HG02840 (cell line): Measurements from ENCODE around the gene DPYD.

Source experiments
- ATAC-seq: cut with Tn5 transposase; IDR thresholded peaks from one replicate; pipeline ENCODE4 v1.9.1; 2021; ENCODE audit warnings: mild to moderate bottlenecking, moderate library complexity, moderate number of reproducible peaks; ENCODE audit not compliant: unreplicated experiment, low FRiP score

Gene DPYD

GRCh38 chr1:97482022-97482421 lies 438.8 kb downstream of the DPYD start:
- ATAC-seq, result no peak

GRCh38 chr1:97467445-97467844 lies 453.4 kb downstream of the DPYD start:
- no peak for ATAC-seq

DNA sequence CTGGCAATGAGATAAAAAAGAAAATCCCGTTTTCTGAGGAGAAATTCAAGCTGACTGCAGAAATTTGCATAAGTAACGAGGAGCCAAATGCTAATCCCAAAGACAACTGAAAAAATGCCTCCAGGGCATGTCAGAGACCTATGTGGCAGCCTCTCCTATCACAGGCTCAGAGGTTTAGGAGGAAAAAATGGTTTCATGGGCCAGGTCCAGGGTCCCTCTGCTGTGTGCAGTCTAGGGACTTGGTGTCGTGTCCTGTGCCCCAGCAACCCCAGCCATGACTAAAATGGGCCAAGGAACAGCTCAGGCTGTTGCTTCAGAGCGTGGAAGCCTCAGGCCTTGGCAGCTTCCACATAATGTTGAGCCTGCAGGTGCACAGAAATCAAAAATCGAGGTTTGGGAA lies 456.5 kb downstream of the DPYD start:
- no peak for ATAC-seq

DNA sequence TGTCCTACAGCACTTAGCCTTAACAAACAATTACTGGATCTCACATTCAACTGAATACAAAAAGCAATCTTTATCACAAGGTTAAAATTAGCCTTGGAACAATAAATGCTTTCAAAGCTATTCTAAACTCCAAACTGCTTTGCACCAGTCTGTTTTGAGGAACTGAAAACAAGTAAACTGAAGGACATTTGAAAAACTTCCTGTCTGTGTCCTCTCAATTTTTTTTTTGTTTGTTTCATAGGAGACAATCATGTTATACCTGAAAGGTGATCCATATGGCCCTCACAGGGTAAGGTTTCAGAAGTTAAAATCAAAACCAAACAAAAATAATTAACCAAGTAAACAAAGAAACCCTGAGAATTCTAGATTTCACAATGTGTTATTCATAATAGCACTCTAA lies 459.1 kb downstream of the DPYD start:
- ATAC-seq, result peak; percentile 96

DNA sequence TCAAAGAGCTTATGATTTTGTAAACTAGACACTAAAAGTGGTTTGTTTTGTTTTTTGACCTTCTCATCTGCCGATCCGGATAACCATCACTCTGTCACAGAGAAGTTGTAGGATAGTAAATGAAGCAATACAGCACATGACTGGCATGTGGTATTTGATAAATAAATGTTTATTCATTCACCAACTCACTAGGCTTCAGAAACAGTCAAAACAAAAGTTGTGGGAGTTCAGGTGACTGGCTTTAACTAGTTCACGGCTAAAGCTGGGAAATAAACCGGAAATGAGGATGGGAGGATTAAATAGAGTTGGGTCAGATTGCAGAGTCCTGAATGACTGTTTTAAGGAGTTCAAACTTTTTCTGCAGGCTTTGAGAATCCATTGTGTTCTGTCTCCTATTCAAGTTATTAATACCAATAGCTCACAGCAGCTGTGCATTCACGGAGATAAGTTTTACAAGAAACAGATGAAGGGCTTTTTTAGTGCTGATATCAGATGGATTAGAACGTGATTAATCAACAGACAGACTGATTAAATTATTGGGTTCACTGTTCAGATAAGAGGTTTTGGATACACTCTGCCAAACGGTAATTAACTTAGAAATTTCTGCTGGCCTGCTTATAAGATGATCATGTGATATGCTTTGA lies 463.3 kb downstream of the DPYD start:
- no peak for ATAC-seq

GRCh38 chr1:97451944-97452343 lies 468.9 kb downstream of the DPYD start:
- ATAC-seq, result no peak

- no peak for ATAC-seq
Observed at GRCh38 chr1:97451046-97451826, 469.6 kb downstream of the DPYD start.

DNA sequence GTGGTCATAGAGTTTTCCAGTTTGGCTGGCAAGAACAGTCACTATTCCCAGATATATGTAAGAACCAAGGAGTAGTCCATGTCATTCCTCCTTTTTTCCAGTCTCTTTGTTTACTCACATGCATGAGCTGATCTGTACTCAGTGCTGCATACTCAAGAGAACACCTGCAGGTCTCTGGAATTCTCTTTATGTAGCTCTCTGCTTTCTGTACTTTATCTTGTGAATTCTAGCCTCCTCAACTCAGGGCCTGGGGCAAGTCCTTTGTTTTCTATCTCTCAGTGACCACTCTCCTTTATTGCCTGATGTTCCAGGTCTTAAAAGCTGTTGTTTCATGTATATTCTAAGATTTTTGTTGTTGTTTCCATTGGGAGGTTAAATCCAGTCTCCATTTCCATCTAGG lies 478.9 kb downstream of the DPYD start:
- no peak for ATAC-seq

- ATAC-seq, result no peak
Observed at GRCh38 chr1:97433824-97434177, 487.0 kb downstream of the DPYD start.

DNA sequence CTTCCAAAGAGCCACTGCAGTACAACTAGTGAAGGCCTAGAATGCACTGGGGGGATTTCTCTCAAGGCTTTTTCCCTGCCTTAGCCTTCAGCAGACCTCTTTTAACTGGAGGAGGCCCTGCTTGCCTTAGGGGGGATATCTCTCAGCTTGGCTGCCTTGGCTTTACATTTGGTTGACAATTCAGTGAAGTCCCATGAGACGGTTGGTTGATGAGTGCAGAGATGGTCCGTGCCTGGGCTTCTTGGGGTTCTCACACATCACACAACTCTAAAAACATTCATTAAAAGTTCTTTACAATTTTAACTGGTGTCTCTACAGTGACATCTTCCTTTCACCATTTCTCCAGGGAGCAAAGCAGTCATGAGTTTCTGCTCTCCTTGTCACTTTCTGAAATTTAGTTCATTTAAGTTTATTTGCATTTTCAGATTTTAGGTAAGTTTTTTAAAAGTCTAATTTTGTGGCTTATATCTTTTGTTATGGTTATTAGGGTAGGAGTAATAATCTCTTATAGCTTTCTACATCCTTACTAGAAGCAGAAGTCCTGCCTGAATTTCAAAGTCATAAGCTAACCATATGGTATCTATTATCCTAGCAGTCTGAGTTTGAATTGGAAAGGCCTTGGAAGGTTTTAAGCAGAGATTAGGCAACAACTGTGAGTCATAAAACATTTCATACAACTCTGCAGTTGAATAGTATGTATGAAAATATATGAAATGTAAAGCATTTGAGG lies 487.6 kb downstream of the DPYD start:
- ATAC-seq, result no peak

- ATAC-seq, result no peak
Observed at GRCh38 chr1:97427371-97427770, 493.5 kb downstream of the DPYD start.

DNA sequence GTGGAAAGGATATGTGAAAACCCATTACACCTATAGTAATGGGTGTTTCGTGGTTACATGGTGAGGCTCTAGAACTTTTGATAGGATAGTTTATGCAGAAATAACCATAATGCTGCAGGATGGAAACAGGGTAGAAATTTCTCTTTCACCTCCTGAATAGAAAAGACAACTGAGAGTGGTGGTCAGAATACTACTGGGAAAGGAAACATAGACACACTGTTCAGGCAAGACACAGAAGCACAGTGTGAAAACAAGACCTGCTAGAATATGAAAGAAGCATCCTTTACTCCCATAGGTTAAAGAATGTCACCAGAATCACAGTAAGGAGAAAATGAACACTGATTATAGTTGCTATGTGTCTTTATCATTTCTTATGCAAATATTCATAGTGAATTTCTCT lies 496.6 kb downstream of the DPYD start:
- ATAC-seq, result no peak

DNA sequence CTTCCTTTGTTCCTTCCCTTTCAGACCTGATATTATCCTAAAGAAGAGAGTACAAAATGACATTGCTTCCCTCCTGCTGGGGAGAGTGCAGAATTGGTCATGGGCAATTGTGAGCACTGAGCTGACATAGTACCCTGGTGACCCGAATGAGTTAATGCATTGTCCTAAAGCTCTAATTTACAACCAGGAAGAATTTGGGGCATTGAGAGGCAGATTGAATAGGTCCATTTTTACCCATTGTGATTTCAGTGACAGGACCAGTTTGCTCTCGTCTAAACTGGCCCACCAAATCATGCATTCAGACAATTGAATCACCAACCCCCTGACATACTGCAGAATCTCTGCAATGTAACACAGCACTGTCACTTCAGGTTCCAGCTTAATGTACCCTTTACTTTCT lies 497.4 kb downstream of the DPYD start:
- no peak for ATAC-seq

DNA sequence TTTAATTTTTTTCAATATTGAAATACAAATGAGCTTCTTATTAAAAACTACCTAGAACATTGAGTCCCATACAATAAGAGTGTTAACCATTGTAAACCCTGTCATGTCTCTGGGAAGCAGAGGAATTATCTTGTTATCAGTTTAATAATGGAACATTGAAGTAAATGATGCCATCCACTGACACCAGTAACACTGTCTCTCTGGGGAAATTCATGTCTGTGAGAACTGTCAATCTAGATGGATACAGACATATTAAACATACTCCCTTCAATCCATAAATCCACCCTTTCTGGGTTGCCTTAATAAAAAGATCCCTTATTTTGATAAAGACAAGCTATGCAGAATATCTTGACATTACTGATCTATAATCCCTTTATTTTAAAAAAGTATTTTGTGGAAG lies 503.2 kb downstream of the DPYD start:
- no peak for ATAC-seq

DNA sequence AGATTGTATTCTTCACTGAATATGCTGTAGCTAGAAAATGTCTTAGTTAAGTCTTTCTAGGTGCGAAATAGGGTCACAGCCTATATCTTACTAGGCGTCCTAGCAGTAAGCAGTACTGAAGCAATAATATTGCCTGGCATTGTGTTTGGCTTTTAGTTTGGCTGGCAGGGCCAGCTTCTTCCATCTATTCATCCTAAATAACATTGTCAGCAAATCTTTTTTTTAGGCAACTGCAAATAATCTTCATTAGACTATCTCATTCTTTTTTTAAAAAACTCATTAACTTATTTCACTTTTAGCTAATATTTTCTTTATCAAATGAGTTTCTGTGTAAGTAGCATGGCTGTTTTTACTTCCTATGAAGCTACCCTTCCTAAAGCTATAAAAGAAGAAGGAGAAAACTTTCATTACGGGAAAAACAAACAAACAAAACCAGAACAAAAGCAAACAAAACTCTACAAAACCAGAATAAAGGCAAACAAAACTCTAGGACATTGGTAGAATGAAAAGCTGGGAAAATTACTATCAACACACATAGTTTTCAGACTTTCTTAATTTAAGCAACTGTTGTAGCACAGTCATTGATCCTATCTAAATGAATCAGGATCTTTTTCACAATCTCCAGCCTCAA lies 506.0 kb downstream of the DPYD start:
- ATAC-seq, result no peak

DNA sequence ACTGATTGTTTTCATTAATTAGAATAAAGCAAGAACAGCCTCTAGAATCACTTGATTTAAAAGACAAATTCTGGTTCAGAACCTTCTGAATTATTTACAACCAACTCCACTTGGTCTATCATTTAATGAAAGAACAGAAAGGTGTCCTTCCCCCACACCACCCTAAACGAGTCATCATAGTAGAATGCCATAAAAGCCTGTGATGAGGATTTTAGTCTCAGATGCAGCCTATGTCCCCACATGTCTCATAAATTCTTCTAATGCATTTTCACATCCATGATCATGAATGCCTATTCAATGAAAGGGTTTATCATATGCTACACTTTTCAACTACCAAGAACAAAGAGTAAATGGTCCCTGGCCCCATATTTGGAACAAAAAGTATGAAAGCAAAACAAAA lies 508.1 kb downstream of the DPYD start:
- ATAC-seq, result no peak

- ATAC-seq, result no peak
Observed at GRCh38 chr1:97412166-97412565, 508.7 kb downstream of the DPYD start.

- no peak for ATAC-seq
Observed at GRCh38 chr1:97396463-97396862, 524.4 kb downstream of the DPYD start.

GRCh38 chr1:97392701-97393100 lies 528.1 kb downstream of the DPYD start:
- ATAC-seq, result no peak

DNA sequence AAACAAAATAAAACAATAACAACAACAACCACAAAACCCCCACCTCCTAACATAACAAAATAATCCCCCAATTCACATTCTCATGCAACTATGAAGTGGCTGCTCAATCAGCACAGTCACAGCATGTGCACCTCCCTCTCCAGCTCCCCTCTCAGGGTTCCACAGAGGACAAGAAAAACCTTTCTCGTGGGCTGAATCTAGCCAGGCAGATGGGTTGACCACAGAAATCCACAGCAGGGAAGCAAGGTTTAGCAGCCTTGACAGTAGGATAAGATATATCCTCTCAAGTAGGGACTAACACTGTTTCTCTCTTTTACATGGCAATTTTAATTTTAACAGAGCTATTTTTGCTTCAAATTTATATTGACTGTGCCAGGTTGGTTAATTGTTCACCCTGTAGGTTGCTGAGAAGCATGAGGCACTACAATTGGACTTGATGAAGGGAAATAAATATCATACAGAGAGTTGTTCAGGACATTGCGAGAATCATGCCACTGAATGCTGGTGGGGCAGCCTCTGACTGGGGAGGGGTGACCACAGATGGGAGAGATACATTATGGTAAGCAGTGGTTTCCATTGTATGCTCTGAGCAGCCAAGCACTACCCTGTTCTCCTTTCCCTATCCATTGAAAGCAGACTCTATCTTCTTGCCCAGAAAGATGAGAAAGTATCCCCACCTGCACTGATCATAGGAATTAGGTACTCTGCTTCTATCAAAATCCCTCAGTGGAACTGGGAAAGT lies 535.1 kb downstream of the DPYD start:
- no peak for ATAC-seq
